DND-41 (cell line): ENCODE data around the gene TDRD12.

Experiments used
- CTCF ChIP-seq: IDR thresholded peaks from 2 replicates; pipeline ENCODE4 v1.5.1; 2012; ENCODE audit warnings: borderline replicate concordance, low read length, moderate library complexity, mild to moderate bottlenecking; ENCODE audit not compliant: poor library complexity, severe bottlenecking; ENCODE audit errors: extremely low read depth
- EZH2 ChIP-seq: IDR thresholded peaks from 3 replicates; pipeline ENCODE4 v1.6.1; 2012; ENCODE audit warnings: borderline replicate concordance, low read depth, mild to moderate bottlenecking, moderate library complexity, low read length, inconsistent platforms; ENCODE audit not compliant: severe bottlenecking

GRCh38 chr19:32808236-32808635 is 88.7 kb downstream of the TDRD12 start:
- no peak for TF ChIP-seq CTCF
- TF ChIP-seq EZH2: no peak
